ENCODE data around the gene PLCL2.

- TF ChIP-seq CTCF (IDR thresholded peaks at IDR 0.05; ENCODE audit: low read depth, low read length, poor library complexity, severe bottlenecking) (no peak), EZH2phosphoT487 (IDR thresholded peaks at IDR 0.05; ENCODE audit: borderline replicate concordance, low read length) (no peak)
Measured at GRCh38 chr3:16940769-16941700, 56.3 kb downstream of the PLCL2 start.
